CD4-positive, CD25-positive, alpha-beta regulatory T cell (primary cell): Measurements from ENCODE around the gene DOCK1. TPM values are rescaled to one million over a fixed set of nuclear protein-coding genes. Genes with fewer than 3 reads are reported as not detected.

ENCODE experiments used
- ATAC-seq, 2 donors: fragments of 150-1000 bp; cut with Tn5 transposase; one replicate each; pipeline ENCODE4 v1.10.0; 2021; ENCODE audit warnings: low read depth in 2 of 2, moderate number of reproducible peaks in 2 of 2, moderate library complexity in 1 of 2
- DNase-seq, 3 donors: peaks; one replicate each; pipeline versions ENCODE4 v3.0.0 to v3.0.0-alpha.2; 2012 to 2022; ENCODE audit warnings: mixed read lengths in 1 of 3
- H3K27ac ChIP-seq: one replicate; pipeline ENCODE4 v1.7.0; 2013; ENCODE audit warnings: mild to moderate bottlenecking, low read length; ENCODE audit not compliant: insufficient read depth, poor library complexity, severe bottlenecking
- H3K27me3 ChIP-seq: one replicate; pipeline ENCODE4 v1.7.0; 2013; ENCODE audit warnings: low read length; ENCODE audit not compliant: control insufficient read depth, insufficient read depth
- H3K36me3 ChIP-seq: one replicate; pipeline ENCODE4 v1.7.0; 2013; ENCODE audit warnings: mild to moderate bottlenecking, low read length, moderate library complexity; ENCODE audit not compliant: control insufficient read depth, insufficient read depth
- H3K4me1 ChIP-seq: 2 replicates; pipeline ENCODE4 v1.7.0; 2013; ENCODE audit warnings: mild to moderate bottlenecking, low read length; ENCODE audit not compliant: insufficient read depth, control insufficient read depth, poor library complexity, severe bottlenecking
- H3K4me3 ChIP-seq: one replicate; pipeline ENCODE4 v1.7.0; 2013; ENCODE audit warnings: low read depth, mild to moderate bottlenecking, low read length, moderate library complexity
- H3K9me3 ChIP-seq, 2 experiments: 1 replicate in 1 of 2; 2 replicates in 1 of 2; pipeline ENCODE4 v1.7.0; 2013; ENCODE audit warnings: low read length in 2 of 2, mild to moderate bottlenecking in 1 of 2, moderate library complexity in 1 of 2; ENCODE audit not compliant: control insufficient read depth in 2 of 2
- H3K27ac Mint-ChIP-seq, 3 donors: one replicate each; pipeline ENCODE4 v1.8.0; 2020 to 2022; ENCODE audit warnings: mild to moderate bottlenecking in 3 of 3, mixed read lengths in 3 of 3, moderate library complexity in 2 of 3
- H3K27me3 Mint-ChIP-seq: one replicate; pipeline ENCODE4 v1.8.0; 2022; ENCODE audit warnings: mild to moderate bottlenecking, mixed read lengths
- H3K36me3 Mint-ChIP-seq: one replicate; pipeline ENCODE4 v1.8.0; 2020; ENCODE audit warnings: mixed read lengths
- H3K4me1 Mint-ChIP-seq, 4 donors: one replicate each; pipeline ENCODE4 v1.8.0; 2020 to 2022; ENCODE audit warnings: mixed read lengths in 4 of 4, mild to moderate bottlenecking in 1 of 4
- H3K4me3 Mint-ChIP-seq, 4 donors: one replicate each; pipeline ENCODE4 v1.8.0; 2020 to 2022; ENCODE audit warnings: mild to moderate bottlenecking in 4 of 4, mixed read lengths in 4 of 4, moderate library complexity in 3 of 4
- H3K9me3 Mint-ChIP-seq, 7 donors: one replicate each; pipeline ENCODE4 v1.8.0; 2020 to 2022; ENCODE audit warnings: mixed read lengths in 7 of 7, mild to moderate bottlenecking in 3 of 7, moderate library complexity in 2 of 7
- polyA plus RNA-seq, 4 donors: library from polyadenylated mRNA; unstranded; fragments of 300-500 nt; fragmentation: Illumina TruSeq; gene quantifications; one replicate each; pipeline ENCODE4 v1.2.3, GENCODE V29; 2021
- total RNA-seq: library from RNA; stranded (reverse); gene quantifications from one replicate; pipeline ENCODE4 v1.2.3, GENCODE V29; 2022

Gene DOCK1
- total and polyA plus RNA-seq, 5 donors from 2014 or later = 0.20 TPM; not detected in 4

DNA sequence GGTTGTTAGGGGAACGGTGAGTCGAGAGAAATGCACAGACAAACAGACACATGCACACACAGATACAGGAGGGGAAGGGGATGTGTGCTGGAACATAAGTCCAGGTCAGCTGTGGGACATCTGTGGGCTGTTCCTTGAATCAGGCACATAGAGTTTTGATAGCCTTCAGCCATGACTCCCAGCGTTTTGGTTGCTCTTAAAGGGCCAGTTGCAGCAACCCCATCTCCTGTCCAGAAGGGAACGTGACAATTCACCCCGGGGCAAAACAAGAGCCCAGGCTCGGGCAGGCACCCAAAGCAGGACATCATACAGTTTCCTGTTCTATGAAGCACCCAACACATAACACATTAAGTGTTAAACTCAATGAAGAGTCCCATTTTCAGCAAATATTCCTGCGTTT lies 281.6 kb downstream of the DOCK1 start:
- Histone ChIP-seq H3K4me3 (no peak overlapping the region), H3K36me3 (no peaks in the 10 kb centered on the region), H3K27ac (no peak overlapping the region), H3K27me3 (no peaks in the 10 kb centered on the region), H3K4me1 (no peaks in the 10 kb centered on the region), H3K9me3 (no peaks in the 10 kb centered on the region)
- Mint-ChIP-seq H3K4me1 (no peaks in the 10 kb centered on the region), H3K27ac (no peak overlapping the region), H3K27me3 (no peaks in the 10 kb centered on the region), H3K9me3 (peaks cover 0 to 4% (median 0%) of the 10 kb centered on the region in 7 donors), H3K36me3 (no peaks in the 10 kb centered on the region), H3K4me3 (no peak overlapping the region)
- ATAC-seq = no peak
- no peak for DNase-seq

- no peak for ATAC-seq
- Histone ChIP-seq H3K36me3 (no peaks in the 10 kb centered on the region), H3K4me1 (no peaks in the 10 kb centered on the region), H3K27me3 (no peaks in the 10 kb centered on the region), H3K9me3 (no peaks in the 10 kb centered on the region), H3K4me3 (no peak overlapping the region), H3K27ac (no peak overlapping the region)
- H3K9me3 Mint-ChIP-seq = peaks cover 0 to 4% (median 0%) of the 10 kb centered on the region in 7 donors
- no peak for DNase-seq
- H3K36me3 Mint-ChIP-seq = no peaks in the 10 kb centered on the region
- H3K4me1 Mint-ChIP-seq = no peaks in the 10 kb centered on the region
- no peak overlapping the region for H3K27ac Mint-ChIP-seq
- no peak overlapping the region for H3K4me3 Mint-ChIP-seq
- H3K27me3 Mint-ChIP-seq = peaks cover 6% of the 10 kb centered on the region
These were observed 284.0 kb downstream of the DOCK1 start for GRCh38 chr10:127189226-127189625.

DNA sequence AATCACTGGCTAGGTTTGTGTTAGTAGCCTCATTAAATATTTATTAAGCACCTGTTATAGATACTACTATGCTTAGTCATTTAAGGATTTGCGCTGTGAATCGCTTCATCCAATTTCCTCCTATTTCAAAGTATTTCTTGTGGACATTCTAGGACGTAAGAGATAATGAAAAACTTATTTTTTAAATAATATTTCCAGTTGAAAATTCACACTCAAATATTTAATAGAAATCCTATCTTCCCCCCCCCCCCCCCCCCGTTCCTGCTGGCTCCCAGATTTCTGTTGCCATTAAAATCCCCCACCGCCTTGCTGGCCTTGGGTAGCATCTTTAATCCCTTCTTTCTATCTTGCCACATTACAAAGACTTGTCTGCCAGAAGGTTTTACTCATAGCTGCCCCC lies 285.2 kb downstream of the DOCK1 start:
- H3K9me3 ChIP-seq = no peaks in the 10 kb centered on the region
- Mint-ChIP-seq H3K27ac (no peak overlapping the region), H3K4me3 (no peak overlapping the region), H3K36me3 (no peaks in the 10 kb centered on the region), H3K9me3 (peaks cover 0 to 3% (median 0%) of the 10 kb centered on the region in 7 donors), H3K27me3 (peaks cover 6% of the 10 kb centered on the region), H3K4me1 (no peaks in the 10 kb centered on the region)
- no peaks in the 10 kb centered on the region for H3K4me1 ChIP-seq
- no peak for ATAC-seq
- H3K4me3 ChIP-seq = no peak overlapping the region
- DNase-seq = no peak
- H3K36me3 ChIP-seq = no peaks in the 10 kb centered on the region
- peaks cover 2% of the 10 kb centered on the region for H3K27me3 ChIP-seq
- no peak overlapping the region for H3K27ac ChIP-seq

DNA sequence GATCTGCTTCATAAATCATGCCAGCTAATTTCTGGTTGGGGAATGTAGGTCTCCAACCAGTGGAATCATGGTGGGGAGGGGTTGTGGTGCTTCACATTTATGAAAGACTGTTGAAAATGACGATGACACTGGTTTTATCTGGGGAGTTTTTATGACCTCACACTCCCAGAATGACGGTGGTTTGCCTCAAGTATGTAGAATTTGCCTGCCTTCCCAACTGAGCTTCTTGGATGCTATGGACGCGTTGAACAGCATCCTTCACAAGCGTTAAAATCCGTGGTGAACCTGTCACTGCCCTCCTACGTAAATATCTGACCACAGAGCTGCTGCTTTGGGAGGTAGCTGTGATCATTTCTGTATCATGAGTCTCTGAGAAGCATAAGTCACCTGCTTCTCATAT lies 287.9 kb downstream of the DOCK1 start:
- no peaks in the 10 kb centered on the region for H3K4me1 ChIP-seq
- no peaks in the 10 kb centered on the region for H3K9me3 ChIP-seq
- ATAC-seq = no peak
- H3K9me3 Mint-ChIP-seq = peaks cover 0 to 5% (median 0%) of the 10 kb centered on the region in 7 donors
- no peaks in the 10 kb centered on the region for H3K36me3 Mint-ChIP-seq
- no peak overlapping the region for H3K4me3 ChIP-seq
- H3K27me3 Mint-ChIP-seq = peaks cover 9% of the 10 kb centered on the region
- no peak overlapping the region for H3K27ac ChIP-seq
- peaks cover 2% of the 10 kb centered on the region for H3K27me3 ChIP-seq
- H3K4me1 Mint-ChIP-seq = peaks cover 0 to 3% (median 0%) of the 10 kb centered on the region in 4 donors
- H3K27ac Mint-ChIP-seq = no peak overlapping the region
- no peak for DNase-seq
- no peaks in the 10 kb centered on the region for H3K36me3 ChIP-seq
- H3K4me3 Mint-ChIP-seq = no peak overlapping the region

DNA sequence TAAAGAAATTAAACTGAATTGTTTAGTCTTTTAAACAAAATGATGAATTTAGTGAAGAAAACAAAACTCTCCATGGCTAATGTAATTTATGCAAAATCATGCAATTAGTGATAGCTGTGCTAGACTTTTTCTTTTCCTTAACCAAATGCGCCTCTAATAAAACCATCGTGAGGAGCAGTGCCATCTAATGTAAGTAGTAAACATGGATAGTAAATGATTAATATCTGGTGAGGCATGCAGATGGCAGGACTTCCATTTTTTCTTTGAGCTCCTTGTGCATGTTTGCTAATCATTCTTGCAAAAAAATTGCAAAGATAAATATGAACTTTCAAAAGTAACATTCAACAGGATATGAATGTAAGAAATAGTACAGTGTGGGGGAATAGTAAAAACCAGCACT lies 288.9 kb downstream of the DOCK1 start:
- H3K27ac Mint-ChIP-seq = no peak overlapping the region
- no peak overlapping the region for H3K27ac ChIP-seq
- no peak overlapping the region for H3K4me3 ChIP-seq
- no peaks in the 10 kb centered on the region for H3K4me1 ChIP-seq
- H3K9me3 ChIP-seq = no peaks in the 10 kb centered on the region
- H3K36me3 ChIP-seq = no peaks in the 10 kb centered on the region
- H3K4me1 Mint-ChIP-seq = peaks cover 0 to 3% (median 0%) of the 10 kb centered on the region in 4 donors
- peaks cover 0 to 5% (median 0%) of the 10 kb centered on the region in 7 donors for H3K9me3 Mint-ChIP-seq
- H3K27me3 ChIP-seq = peaks cover 2% of the 10 kb centered on the region
- ATAC-seq (no peak), DNase-seq (no peak)
- H3K27me3 Mint-ChIP-seq = peaks cover 18% of the 10 kb centered on the region
- no peaks in the 10 kb centered on the region for H3K36me3 Mint-ChIP-seq
- no peak overlapping the region for H3K4me3 Mint-ChIP-seq

- H3K4me3 Mint-ChIP-seq = no peak overlapping the region
- H3K9me3 Mint-ChIP-seq = peaks cover 0 to 5% (median 0%) of the 10 kb centered on the region in 7 donors
- H3K36me3 Mint-ChIP-seq = no peaks in the 10 kb centered on the region
- no peaks in the 10 kb centered on the region for H3K9me3 ChIP-seq
- H3K27ac Mint-ChIP-seq = no peak overlapping the region
- peaks cover 18% of the 10 kb centered on the region for H3K27me3 Mint-ChIP-seq
- no peak overlapping the region for H3K4me3 ChIP-seq
- no peak overlapping the region for H3K27ac ChIP-seq
- H3K4me1 ChIP-seq = no peaks in the 10 kb centered on the region
- H3K36me3 ChIP-seq = no peaks in the 10 kb centered on the region
- DNase-seq (no peak), ATAC-seq (no peak)
- H3K4me1 Mint-ChIP-seq = peaks cover 0 to 3% (median 0%) of the 10 kb centered on the region in 4 donors
- peaks cover 2% of the 10 kb centered on the region for H3K27me3 ChIP-seq
These were observed 289.4 kb downstream of the DOCK1 start for GRCh38 chr10:127194599-127194998.

DNA sequence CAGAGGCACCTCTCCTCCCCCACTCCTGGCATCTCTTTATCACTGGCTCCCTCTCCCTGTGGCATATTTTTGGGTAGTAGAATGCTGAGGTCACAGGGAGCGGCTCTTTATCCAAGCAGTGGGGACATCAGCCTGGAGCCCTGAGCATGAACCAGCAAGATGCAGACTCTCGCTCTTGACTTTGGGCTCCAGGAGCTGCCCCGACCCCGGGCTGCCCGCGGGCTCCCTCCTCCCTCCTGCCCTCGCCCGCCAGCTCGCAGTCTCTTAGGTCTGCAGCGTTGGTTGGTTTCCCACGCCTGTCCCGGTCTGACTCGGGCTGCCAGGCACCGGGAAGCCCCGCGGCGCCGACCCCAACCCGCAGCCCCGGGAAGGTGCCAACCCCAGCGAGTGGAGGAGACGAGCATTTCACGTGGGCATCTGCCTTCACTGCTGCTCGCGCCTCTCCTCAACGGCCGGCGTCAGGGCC lies 289.8 kb downstream of the DOCK1 start:
- H3K4me1 ChIP-seq = no peaks in the 10 kb centered on the region
- peaks cover 2% of the 10 kb centered on the region for H3K27me3 ChIP-seq
- H3K27me3 Mint-ChIP-seq = peaks cover 18% of the 10 kb centered on the region
- DNase-seq (no peak), ATAC-seq (no peak)
- H3K4me1 Mint-ChIP-seq = peaks cover 0 to 3% (median 0%) of the 10 kb centered on the region in 4 donors
- H3K36me3 ChIP-seq = no peaks in the 10 kb centered on the region
- no peak overlapping the region for H3K27ac Mint-ChIP-seq
- H3K9me3 Mint-ChIP-seq = peaks cover 0 to 5% (median 0%) of the 10 kb centered on the region in 7 donors
- H3K36me3 Mint-ChIP-seq = no peaks in the 10 kb centered on the region
- H3K4me3 Mint-ChIP-seq = no peak overlapping the region
- H3K9me3 ChIP-seq = no peaks in the 10 kb centered on the region
- H3K27ac ChIP-seq = no peak overlapping the region
- H3K4me3 ChIP-seq = no peak overlapping the region

DNA sequence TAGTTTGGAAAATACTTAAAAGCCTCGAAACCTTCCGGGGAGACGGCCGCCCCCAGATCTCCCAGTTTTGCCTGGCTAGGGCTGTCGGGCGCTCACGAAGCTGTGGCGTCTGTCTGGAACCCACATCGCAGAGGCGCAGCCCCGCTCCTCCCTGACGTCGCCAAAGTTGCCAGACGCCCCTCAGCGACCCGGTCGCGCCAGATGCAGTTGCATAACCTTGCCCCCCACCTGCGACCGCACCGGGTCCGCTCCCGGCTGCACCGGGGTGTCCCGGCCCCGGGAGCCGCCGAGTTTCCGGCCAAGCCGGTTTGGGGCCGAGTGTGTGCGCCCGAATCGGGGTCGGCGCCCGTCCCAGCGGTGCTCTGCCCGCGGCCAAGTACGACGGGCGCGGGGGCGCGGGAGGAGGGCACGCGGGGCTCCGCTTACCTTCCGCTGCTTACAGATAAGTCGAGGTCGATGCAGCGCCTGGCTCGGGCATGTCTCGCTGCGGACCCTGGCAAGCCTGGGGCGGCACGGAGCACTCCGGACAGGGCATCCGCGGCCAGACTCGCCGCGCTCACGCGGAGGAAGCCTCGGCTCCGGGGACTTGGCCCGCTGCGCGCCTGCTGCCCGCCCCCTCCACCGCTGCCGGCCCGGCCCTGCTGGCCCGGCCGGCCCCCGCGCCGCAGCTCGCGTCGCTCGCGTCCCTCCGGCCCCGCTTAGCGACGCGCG lies 290.5 kb downstream of the DOCK1 start:
- H3K9me3 Mint-ChIP-seq = peaks cover 0 to 5% (median 0%) of the 10 kb centered on the region in 7 donors
- H3K36me3 ChIP-seq = no peaks in the 10 kb centered on the region
- H3K4me1 Mint-ChIP-seq = peaks cover 0 to 3% (median 0%) of the 10 kb centered on the region in 4 donors
- no peak for ATAC-seq
- H3K27me3 ChIP-seq = peaks cover 2% of the 10 kb centered on the region
- no peaks in the 10 kb centered on the region for H3K36me3 Mint-ChIP-seq
- no peak overlapping the region for H3K4me3 Mint-ChIP-seq
- no peak overlapping the region for H3K27ac ChIP-seq
- H3K27me3 Mint-ChIP-seq = peaks cover 18% of the 10 kb centered on the region
- H3K27ac Mint-ChIP-seq = no peak overlapping the region
- H3K9me3 ChIP-seq = no peaks in the 10 kb centered on the region
- no peaks in the 10 kb centered on the region for H3K4me1 ChIP-seq
- H3K4me3 ChIP-seq = no peak overlapping the region
- DNase-seq = no peak
